Measurements from ENCODE around the gene SEC11A.
A peak's percentile ranks its signal among the peaks of the same experiment; 100 is the strongest.
"Not testable (repeated sequence)": the region's sequence is repeated elsewhere in the genome, so short reads cannot be mapped to it uniquely, and the experiment has no call there.

The SEC11A gene

DNA sequence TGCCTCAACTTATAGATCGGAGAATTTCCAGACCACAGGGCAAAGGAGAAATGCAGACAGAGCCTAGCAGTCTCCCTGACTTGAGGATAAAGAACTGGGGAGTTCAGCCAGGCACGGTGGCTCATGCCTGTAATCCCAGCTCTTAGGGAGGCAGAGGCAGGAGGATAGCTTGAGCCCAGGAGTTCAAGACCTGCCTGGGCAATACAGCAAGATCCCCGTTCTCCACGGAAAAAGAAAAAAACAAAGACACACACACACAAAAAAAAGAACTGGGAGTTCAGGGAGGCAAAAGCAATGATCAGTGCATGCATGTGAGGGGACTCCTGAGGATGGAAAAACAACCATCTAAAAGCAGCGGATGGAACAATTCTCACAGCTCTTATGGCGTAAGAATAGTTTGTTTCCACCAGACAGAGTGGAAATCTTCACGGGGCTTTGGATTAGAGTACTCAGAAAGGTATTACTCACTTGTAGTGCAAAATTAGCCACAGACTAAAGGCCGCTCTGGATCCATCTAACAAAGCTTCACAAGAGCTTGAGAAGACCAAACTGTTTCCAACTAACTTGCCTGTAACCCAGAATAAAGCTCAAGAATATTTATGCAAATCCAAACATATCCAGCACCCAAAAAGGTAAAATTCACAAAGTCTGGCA is 16.3 kb downstream of the SEC11A start:
- TF ChIP-seq, protein P1, sequence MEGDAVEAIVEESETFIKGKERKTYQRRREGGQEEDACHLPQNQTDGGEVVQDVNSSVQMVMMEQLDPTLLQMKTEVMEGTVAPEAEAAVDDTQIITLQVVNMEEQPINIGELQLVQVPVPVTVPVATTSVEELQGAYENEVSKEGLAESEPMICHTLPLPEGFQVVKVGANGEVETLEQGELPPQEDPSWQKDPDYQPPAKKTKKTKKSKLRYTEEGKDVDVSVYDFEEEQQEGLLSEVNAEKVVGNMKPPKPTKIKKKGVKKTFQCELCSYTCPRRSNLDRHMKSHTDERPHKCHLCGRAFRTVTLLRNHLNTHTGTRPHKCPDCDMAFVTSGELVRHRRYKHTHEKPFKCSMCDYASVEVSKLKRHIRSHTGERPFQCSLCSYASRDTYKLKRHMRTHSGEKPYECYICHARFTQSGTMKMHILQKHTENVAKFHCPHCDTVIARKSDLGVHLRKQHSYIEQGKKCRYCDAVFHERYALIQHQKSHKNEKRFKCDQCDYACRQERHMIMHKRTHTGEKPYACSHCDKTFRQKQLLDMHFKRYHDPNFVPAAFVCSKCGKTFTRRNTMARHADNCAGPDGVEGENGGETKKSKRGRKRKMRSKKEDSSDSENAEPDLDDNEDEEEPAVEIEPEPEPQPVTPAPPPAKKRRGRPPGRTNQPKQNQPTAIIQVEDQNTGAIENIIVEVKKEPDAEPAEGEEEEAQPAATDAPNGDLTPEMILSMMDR (IDR thresholded peaks at IDR 0.05; ENCODE audit: insufficient read depth, low read depth, low read length, missing control alignments) = no peak
- DNase-seq (ENCODE audit: low read depth) = no peak
- no peak overlapping the region for H3K4me3 ChIP-seq (ENCODE audit: low read length)

DNA sequence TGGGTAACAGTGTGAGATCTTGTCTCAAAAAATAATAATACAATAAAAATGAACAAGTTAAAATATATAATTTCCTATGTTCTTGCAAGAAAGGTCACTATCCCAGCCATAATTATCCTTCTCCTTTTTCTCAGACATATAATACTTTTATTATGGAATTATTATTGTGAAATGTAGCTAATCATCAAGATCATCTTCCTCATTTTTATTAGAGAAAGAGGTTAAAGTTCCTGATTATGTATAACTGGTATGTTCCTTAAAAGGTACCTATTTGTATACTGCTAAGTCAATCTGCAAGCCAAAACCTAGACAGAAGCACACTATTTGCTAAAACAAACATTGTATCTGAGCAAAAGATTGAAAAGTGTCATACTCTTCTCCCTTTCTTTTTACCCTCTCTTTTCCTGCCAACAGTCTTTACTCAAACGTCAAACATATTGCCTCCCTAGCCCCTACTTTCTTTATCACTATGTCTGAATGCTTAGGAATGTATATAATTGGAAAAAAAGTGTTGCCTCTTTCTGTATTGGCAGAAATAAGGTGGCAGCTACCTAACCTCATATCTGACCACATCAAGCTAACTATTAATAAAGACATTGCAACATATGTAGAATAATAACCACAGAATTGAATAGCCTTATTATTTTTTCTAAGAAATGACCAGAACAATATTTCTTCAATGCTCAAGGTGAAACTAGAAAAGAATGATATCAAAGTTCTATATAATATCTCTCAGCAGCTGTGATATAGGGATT is 18.5 kb downstream of the SEC11A start:
- no peak overlapping the region for H3K4me3 ChIP-seq (ENCODE audit: low read length)
- TF ChIP-seq, protein P1 (IDR thresholded peaks at IDR 0.05; ENCODE audit: insufficient read depth, low read depth, low read length, missing control alignments) = no peak
- no peak for DNase-seq (ENCODE audit: low read depth)

- no peak overlapping the region for H3K4me3 ChIP-seq (ENCODE audit: low read length)
- TF ChIP-seq, protein P1 (IDR thresholded peaks at IDR 0.05; ENCODE audit: insufficient read depth, low read depth, low read length, missing control alignments) = no peak
- no peak for DNase-seq (ENCODE audit: low read depth)
Measured at GRCh38 chr15:84696757-84697156, 19.2 kb downstream of the SEC11A start.

DNA sequence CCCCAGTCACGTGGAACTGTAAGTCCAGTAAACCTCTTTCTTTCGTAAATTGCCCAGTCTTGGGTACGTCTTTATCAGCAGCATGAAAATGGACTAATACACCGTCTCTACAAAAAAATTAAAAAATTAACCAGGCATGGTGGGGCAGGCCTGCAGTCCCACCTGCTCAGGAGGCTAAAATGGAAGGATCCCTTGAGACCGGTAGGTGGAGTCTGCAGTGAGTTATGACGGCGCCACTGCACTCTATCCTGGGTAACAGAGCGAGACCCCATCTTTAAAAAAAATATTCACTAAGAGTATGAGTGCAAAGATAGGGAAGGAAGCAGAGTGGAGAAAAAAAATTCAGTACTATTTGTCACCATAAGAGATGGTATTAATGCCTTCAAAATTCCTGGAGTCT is 25.6 kb downstream of the SEC11A start:
- H3K4me3 ChIP-seq (ENCODE audit: low read length) = no peak overlapping the region
- no peak for DNase-seq (ENCODE audit: low read depth)
- TF ChIP-seq, protein P1 (IDR thresholded peaks at IDR 0.05; ENCODE audit: insufficient read depth, low read depth, low read length, missing control alignments) = no peak

DNA sequence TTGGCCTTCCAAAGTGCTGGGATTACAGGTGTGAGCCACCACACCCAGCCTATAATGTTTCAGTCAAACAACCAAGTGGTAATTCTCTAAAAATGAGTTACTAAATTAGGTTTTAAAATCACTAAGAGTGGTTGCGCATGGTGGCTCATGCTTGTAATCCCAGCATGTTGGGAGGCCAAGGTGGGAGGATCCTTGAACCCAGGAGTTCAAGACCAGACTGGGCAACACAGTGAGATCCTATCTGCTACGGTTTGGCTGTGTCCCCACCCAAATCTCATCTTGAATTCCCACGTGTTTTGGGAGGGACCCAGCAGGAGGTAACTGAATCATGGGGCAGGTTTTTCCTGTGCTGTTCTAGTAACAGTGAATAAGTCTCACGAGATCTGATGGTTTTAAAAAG is 26.1 kb downstream of the SEC11A start:
- TF ChIP-seq, protein P1 (IDR thresholded peaks at IDR 0.05; ENCODE audit: insufficient read depth, low read depth, low read length, missing control alignments) = no peak
- DNase-seq (ENCODE audit: low read depth) = no peak
- H3K4me3 ChIP-seq (ENCODE audit: low read length) = no peak overlapping the region

- not testable (repeated sequence) for DNase-seq (ENCODE audit: low read depth); H3K4me3 ChIP-seq (ENCODE audit: low read length)
Measured at GRCh38 chr15:84686446-84686845, 29.5 kb downstream of the SEC11A start.

GRCh38 chr15:84685304-84685703 is 30.6 kb downstream of the SEC11A start:
- peak; percentile 92 for DNase-seq (ENCODE audit: low read depth)
- TF ChIP-seq, protein P1 (IDR thresholded peaks at IDR 0.05; ENCODE audit: insufficient read depth, low read depth, low read length, missing control alignments) = no peak
- H3K4me3 ChIP-seq (ENCODE audit: low read length) = no peak overlapping the region

Data from epithelial cell of esophagus (primary cell).